EL (cell line): Measurements from ENCODE around the gene CORO2A.
"Not testable (repeated sequence)": the region's sequence is repeated elsewhere in the genome, so short reads cannot be mapped to it uniquely, and the experiment has no call there.

ENCODE experiments used
- DNase-seq: peaks from one replicate; pipeline ENCODE4 v3.0.0-alpha.2; 2016

The CORO2A gene

GRCh38 chr9:98187926-98188325 is 4.5 kb downstream of the CORO2A start:
- DNase-seq: no peak

- DNase-seq: no peak
Measured at GRCh38 chr9:98186236-98186635, 6.2 kb downstream of the CORO2A start.

- DNase-seq: no peak
Measured at GRCh38 chr9:98185611-98186171, 6.7 kb downstream of the CORO2A start.

- no peak for DNase-seq
Measured at GRCh38 chr9:98185021-98185567, 7.3 kb downstream of the CORO2A start.

- no peak for DNase-seq
Measured at GRCh38 chr9:98184326-98184725, 8.1 kb downstream of the CORO2A start.

GRCh38 chr9:98182889-98183599 is 9.4 kb downstream of the CORO2A start:
- DNase-seq: no peak

GRCh38 chr9:98182069-98182820 is 10.2 kb downstream of the CORO2A start:
- no peak for DNase-seq

- no peak for DNase-seq
Measured at GRCh38 chr9:98181746-98182068, 10.7 kb downstream of the CORO2A start.

GRCh38 chr9:98180996-98181395 is 11.4 kb downstream of the CORO2A start:
- no peak for DNase-seq

GRCh38 chr9:98178874-98179850 is 13.3 kb downstream of the CORO2A start:
- DNase-seq: no peak

GRCh38 chr9:98176391-98177259 is 15.8 kb downstream of the CORO2A start:
- no peak for DNase-seq

GRCh38 chr9:98175762-98176161 is 16.7 kb downstream of the CORO2A start:
- DNase-seq: no peak

GRCh38 chr9:98175028-98175569 is 17.3 kb downstream of the CORO2A start:
- no peak for DNase-seq

- DNase-seq: not testable (repeated sequence)
Measured at GRCh38 chr9:98174502-98174918, 17.9 kb downstream of the CORO2A start.

- DNase-seq: no peak
Measured at GRCh38 chr9:98173181-98173580, 19.3 kb downstream of the CORO2A start.

- no peak for DNase-seq
Measured at GRCh38 chr9:98172604-98173003, 19.8 kb downstream of the CORO2A start.

GRCh38 chr9:98171176-98171925 is 21.1 kb downstream of the CORO2A start:
- DNase-seq: no peak

- DNase-seq: peak; percentile 57
Measured at GRCh38 chr9:98168941-98169488, 23.4 kb downstream of the CORO2A start.

- no peak for DNase-seq
Measured at GRCh38 chr9:98168153-98168780, 24.2 kb downstream of the CORO2A start.

- DNase-seq: no peak
Measured at GRCh38 chr9:98164912-98165311, 27.5 kb downstream of the CORO2A start.
